Measurements from ENCODE around the gene CDH16. TPM values are rescaled to one million over a fixed set of nuclear protein-coding genes. Genes with fewer than 3 reads are reported as not detected.
A peak's percentile ranks its signal among the peaks of the same experiment; 100 is the strongest.

Gene CDH16
- polyA plus RNA-seq (2011; rRNA removed) (not detected in 2 replicates), polyA minus RNA-seq (2011; rRNA and poly(A)+ RNA removed) (not detected in 2 replicates)

- H3K27ac ChIP-seq (ENCODE audit: low read depth, low read length): no peak within 1 kb of the TSS
- TF ChIP-seq CTCF (IDR thresholded peaks at IDR 0.05; ENCODE audit: low read depth, low read length): no peak
- peaks cover 41% of the 10 kb centered on the region for H3K27me3 ChIP-seq (ENCODE audit: control insufficient read depth, insufficient read depth, low read length)
- CTCF ChIA-PET: interaction anchor here (1.3 to 2.4 kb wide), 5 partner anchors 8 to 23 kb away, joined by 3 to 9 read pairs (median 6); no protein-coding TSS in a partner anchor
- POLR2A ChIA-PET: interaction anchor here (1.1 to 1.2 kb wide), 2 partner anchors 13 to 15 kb away, joined by 3 to 4 read pairs; no protein-coding TSS in a partner anchor
- no peak within 1 kb of the TSS for H3K4me3 ChIP-seq (ENCODE audit: low read depth, low read length)
- H3K9me3 ChIP-seq (ENCODE audit: control insufficient read depth, insufficient read depth, low read length): peaks cover 2% of the 10 kb centered on the region; the same call in 1 of the 2 replicates
- no peak for DNase-seq (ENCODE audit: low read depth, low spot score)
These were observed at the start of gene CDH16 for GRCh38 chr16:66918803-66919568. Gene CDH16 (minus strand): TSS chr16:66918885. CDS start chr16:66918065, 820 bp downstream.

- H3K27ac ChIP-seq (ENCODE audit: low read depth, low read length): no peak overlapping the region
- CTCF ChIA-PET: interaction anchor here (0.5 to 1.8 kb wide), 3 partner anchors 10 to 69 kb away, joined by 3 to 8 read pairs (median 3); no protein-coding TSS in a partner anchor
- POLR2A ChIA-PET: no interaction called here
- no peak for DNase-seq (ENCODE audit: low read depth, low spot score)
- no peak for TF ChIP-seq CTCF (IDR thresholded peaks at IDR 0.05; ENCODE audit: low read depth, low read length)
- H3K27me3 ChIP-seq (ENCODE audit: control insufficient read depth, insufficient read depth, low read length): peaks cover 27% of the 10 kb centered on the region
- H3K9me3 ChIP-seq (ENCODE audit: control insufficient read depth, insufficient read depth, low read length): no peaks in the 10 kb centered on the region
- no peak overlapping the region for H3K4me3 ChIP-seq (ENCODE audit: low read depth, low read length)
These were observed 45.4 kb upstream of the CDH16 start for GRCh38 chr16:66964049-66964448.

- H3K27me3 ChIP-seq (ENCODE audit: control insufficient read depth, insufficient read depth, low read length): peaks cover 35% of the 10 kb centered on the region
- H3K9me3 ChIP-seq (ENCODE audit: control insufficient read depth, insufficient read depth, low read length): no peaks in the 10 kb centered on the region
- POLR2A ChIA-PET: no interaction called here
- no peak for DNase-seq (ENCODE audit: low read depth, low spot score)
- CTCF ChIA-PET: interaction anchor here (0.6 to 2.4 kb wide), 7 partner anchors 7 to 351 kb away, joined by 3 to 17 read pairs (median 5); no protein-coding TSS in a partner anchor
- H3K27ac ChIP-seq (ENCODE audit: low read depth, low read length): no peak overlapping the region
- H3K4me3 ChIP-seq (ENCODE audit: low read depth, low read length): no peak overlapping the region
- no peak for TF ChIP-seq CTCF (IDR thresholded peaks at IDR 0.05; ENCODE audit: low read depth, low read length)
These were observed 43.2 kb upstream of the CDH16 start for GRCh38 chr16:66961914-66962313.

- ChIA-PET POLR2A (no interaction called here), CTCF (interaction anchor here (0.5 to 2.4 kb wide), 22 partner anchors 8 to 236 kb away, joined by 3 to 17 read pairs (median 4); no protein-coding TSS in a partner anchor)
- H3K27me3 ChIP-seq (ENCODE audit: control insufficient read depth, insufficient read depth, low read length): peaks cover 29% of the 10 kb centered on the region
- DNase-seq (ENCODE audit: low read depth, low spot score): peak; percentile 20
- TF ChIP-seq CTCF (IDR thresholded peaks at IDR 0.05; ENCODE audit: low read depth, low read length): peak; percentile 80
- H3K9me3 ChIP-seq (ENCODE audit: control insufficient read depth, insufficient read depth, low read length): no peaks in the 10 kb centered on the region
- no peak within 1 kb of the TSS for H3K27ac ChIP-seq (ENCODE audit: low read depth, low read length)
- H3K4me3 ChIP-seq (ENCODE audit: low read depth, low read length): no peak within 1 kb of the TSS
These were observed 42.5 kb upstream of the CDH16 start, which contains the start of gene CES3 for GRCh38 chr16:66961065-66961744. Gene CES3 (plus strand): TSS chr16:66961266. CDS start chr16:66961308, 42 bp downstream.

Data from AG04450 (cell line).